HG02571 (cell line): ENCODE results near the gene RGS2.
A peak's percentile ranks its signal among the peaks of the same experiment; 100 is the strongest.

ENCODE experiments used
- ATAC-seq: cut with Tn5 transposase; IDR thresholded peaks from one replicate; pipeline ENCODE4 v1.9.1; 2021; ENCODE audit warnings: mild to moderate bottlenecking, moderate library complexity; ENCODE audit not compliant: unreplicated experiment

Gene RGS2, protein sequence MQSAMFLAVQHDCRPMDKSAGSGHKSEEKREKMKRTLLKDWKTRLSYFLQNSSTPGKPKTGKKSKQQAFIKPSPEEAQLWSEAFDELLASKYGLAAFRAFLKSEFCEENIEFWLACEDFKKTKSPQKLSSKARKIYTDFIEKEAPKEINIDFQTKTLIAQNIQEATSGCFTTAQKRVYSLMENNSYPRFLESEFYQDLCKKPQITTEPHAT

DNA sequence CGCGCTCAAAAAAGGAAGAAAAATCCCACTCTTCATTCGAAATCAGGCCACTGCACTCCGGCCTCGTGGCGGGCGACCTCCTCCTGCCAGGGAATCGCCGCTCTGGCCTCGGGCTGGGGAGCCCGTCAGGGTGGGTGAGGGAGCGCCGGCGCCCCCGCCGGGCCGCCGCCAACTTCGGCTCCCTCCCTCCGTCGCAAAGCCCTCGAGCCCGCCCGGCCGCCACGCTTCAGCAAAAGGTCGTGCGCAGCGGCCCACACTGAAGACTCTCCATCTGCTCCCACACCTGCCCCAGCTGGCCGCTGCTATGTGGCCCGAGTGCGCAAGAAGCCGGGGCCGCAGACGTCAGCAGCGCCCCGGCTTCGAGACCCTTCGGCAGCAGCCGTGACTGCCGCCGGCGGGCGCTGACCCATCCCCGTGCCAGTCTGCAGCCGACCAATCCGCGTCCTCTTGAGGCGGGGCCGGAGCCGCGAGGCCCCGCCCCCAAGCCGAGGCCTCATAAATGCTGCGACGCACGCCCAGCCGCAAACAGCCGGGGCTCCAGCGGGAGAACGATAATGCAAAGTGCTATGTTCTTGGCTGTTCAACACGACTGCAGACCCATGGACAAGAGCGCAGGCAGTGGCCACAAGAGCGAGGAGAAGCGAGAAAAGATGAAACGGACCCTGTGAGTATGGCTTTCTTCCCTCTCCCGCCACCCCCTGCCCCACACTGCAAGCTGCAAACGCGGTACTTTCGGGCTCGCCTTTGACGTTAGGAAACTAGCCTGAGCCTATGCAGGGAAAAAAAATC lies at the start of gene RGS2:
TSS of gene RGS2 (plus strand) at position 522 of the 789 bp plus-strand sequence. CDS start at position 555, 33 bp downstream.
- ATAC-seq = peak; percentile 91

DNA sequence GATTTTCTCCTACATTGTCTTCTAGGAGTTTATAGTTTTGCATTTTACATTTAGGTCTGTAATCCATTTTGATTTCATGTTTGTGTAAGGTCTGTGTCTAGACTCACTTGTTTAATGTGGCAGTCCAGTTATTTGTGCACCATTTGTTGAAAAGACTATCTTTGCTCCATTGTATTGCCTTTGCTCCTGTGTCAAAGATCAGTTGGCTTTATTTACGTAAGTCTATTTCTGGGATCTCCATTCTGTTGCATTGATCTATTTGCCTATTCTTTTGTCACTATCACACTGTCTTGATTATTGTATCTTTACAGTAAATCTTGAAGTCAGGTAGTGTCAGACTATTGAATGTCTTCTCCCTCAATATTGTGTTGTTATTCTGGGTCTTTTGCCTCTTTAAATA lies 49.7 kb upstream of the RGS2 start:
- no peak for ATAC-seq

DNA sequence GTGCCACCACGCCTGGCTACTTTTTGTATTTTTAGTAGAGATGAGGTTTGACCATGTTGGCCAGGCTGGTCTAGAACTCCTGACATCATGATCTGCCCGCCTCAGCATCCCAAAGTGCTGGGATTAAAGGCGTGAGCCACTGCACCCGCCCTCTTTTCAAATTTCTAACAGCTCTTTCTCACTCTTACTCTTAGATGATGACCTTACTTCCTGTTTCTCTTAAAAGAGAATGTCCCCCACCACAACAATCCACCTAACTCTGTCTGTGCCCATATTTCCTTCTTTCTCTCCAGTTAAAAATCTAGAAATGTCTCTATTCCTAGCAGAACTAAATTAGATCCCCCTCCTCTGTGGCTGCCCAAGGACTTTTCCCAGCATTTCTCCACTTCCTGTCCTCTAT lies 46.6 kb upstream of the RGS2 start:
- ATAC-seq = no peak

DNA sequence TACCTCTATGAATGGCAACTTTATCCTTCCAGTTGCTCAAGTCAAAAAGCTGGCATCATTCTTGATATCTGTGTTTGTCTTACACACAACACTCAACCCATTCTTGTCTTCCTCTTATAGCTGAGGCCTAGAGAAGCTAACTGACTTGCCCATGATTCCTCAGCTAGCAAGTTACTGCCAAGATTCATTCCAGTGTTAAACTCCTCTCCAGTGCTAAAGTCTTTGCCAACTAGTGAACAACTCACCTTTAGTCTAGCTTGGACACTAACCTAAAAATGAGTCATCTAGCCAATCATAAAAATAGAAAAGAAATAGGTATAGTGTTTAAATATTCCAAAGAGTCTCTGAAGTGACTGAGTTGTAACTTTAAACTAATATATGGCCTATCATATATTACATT lies 45.6 kb upstream of the RGS2 start:
- no peak for ATAC-seq

DNA sequence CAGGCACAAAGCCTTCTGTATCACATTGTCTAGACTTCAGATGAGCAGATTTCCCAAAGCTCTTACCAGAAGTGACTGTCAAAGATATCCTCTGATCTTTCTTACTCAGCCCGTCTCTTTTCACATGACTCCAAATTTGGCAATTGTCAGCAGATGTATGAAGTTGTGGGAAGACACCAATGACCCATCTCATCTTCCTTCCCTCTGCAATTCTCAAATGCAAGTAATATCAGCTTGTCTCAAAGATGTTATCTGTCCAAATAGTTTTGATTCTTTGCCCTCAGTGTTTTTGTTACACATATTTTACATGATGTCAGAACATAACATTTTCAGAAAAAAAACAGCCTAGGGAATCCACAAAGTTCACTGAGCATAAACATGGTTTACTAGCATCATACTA lies 45.1 kb upstream of the RGS2 start:
- ATAC-seq = no peak

DNA sequence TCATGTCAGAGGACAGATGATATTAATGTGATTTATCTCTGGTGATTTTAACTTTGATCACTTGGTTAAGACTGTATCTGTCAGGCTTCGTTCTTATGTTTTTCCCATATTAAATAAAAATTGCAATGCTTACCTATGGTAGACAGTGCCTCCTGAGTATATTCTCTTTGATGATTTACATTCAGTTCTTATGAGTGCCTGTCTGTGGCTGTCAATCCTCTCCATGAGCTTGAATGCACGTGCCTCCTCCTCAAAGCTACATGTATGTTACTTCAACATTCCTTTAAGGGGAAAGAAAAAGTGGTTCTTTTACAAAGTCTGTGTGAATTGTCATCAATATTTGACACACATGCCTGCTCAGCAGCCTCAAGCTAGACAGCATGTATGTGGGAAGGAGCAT lies 44.2 kb upstream of the RGS2 start:
- ATAC-seq = no peak

DNA sequence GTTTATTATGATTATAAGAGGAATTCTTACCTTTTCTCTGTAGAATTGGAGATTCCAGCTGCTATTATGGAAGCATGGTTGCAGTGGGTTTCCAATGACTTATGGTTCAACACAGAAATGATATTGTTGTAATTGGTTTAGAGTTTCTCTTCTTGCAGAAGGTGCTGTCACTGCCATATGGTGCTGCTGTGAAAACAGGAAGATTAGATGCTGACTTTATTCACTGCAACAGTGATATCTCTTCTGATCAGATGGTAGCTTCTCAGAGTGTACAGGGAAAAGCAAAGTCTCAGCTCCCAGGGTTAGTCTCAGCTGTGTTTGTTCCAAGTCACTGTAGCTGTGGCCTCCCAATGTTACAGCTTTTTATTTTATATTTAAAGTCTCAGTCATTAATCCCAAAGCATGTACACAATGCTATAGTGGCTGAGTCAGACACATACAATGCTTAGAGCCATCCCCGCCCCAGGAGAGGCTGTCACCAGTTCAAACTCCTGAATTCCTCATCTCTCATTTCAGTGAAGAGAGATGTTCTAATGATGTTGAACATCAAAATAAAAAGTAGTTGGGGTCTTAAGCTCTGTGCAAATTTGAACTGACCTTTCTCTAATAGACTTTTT lies 42.7 kb upstream of the RGS2 start:
- ATAC-seq = no peak

DNA sequence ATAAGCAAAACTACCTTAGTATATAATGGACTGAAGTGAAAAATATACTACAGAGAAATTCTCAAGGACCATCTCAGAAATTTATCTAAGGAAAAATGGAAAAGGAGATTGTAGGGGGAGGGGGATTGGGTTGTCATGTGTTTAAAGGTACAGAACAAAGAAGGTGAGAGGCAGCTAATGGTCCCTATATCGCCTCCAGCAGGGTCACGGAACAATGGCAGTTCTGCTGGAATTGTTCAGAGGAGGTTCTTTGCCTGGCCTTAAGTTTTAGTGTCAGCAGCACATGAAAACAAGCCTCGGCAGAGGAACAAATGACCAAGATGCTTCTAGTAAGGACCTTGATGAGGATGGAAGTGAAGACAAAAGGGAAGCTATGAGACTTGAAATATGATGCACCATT lies 42.0 kb upstream of the RGS2 start:
- no peak for ATAC-seq

DNA sequence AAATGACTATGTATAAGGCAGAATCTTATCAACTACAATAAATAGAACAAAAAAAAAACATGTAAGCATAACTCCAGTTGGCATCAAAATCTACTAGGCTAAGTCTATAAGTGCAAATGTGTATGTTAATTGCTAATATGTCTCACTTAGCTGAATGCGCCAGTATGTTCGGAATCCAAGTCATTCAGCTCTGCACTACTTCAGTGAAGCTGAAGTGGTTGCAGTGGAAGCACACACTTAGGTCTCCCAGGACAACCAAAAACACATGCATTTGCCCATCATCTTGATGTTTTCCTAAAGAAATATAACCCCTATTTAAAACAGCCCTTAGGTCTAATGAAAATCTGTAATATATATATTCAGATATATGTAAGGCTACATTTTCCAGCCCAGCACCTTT lies 41.0 kb upstream of the RGS2 start:
- no peak for ATAC-seq

DNA sequence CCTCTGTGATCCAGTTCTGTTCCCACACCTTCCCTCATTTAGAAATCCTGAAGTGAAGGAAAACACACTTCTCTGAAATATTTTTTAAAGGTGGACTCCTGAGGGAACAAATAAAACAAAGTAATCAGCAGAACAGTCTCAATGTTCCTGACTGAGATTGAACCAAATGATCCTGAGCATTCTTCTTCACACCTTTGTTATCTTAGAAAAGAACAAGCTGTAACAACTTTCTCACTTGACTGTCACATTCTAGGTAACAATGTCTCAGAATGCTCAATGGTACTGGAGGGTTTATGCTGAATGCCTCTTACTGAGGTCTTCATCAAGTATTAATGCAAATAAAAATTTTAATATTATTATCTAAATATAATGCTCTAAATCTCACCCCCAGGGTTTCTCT lies 40.4 kb upstream of the RGS2 start:
- ATAC-seq = no peak

DNA sequence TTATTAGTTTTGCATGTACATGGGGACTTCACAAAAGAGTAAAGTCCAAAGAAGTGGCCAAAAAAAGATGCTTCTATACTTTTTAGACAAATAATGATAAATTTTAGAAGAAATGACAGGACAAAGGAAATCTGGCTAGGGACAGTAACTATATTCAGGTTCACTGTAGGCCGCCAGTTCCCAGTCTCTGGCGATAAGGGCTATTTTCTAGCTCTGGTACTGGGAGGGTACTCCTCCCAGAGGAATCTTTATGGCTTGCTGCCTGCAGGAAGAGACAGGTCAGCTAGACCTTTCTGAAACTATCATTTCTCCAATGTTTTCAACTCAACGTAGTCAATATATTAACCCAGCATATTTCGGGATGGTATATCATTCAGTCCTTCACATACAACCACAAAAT lies 37.5 kb upstream of the RGS2 start:
- no peak for ATAC-seq

DNA sequence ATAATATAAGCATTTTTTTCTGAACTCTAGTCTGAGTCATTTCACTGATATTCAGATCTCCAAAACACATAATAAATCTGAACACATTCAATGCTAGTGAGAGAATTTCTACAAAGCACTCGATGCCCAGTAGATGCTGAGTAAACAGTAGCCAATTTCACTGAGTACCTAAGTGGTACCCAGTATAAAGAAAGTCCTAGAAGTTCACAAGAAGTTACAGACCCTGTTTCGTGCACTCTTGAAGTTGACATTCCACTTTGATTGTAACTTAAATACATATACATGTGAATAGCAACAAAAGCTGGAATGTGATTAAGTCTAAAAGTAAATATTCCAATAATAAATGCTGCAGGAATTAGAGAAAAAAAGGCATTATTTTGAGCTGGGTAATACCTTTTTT lies 33.2 kb upstream of the RGS2 start:
- no peak for ATAC-seq

DNA sequence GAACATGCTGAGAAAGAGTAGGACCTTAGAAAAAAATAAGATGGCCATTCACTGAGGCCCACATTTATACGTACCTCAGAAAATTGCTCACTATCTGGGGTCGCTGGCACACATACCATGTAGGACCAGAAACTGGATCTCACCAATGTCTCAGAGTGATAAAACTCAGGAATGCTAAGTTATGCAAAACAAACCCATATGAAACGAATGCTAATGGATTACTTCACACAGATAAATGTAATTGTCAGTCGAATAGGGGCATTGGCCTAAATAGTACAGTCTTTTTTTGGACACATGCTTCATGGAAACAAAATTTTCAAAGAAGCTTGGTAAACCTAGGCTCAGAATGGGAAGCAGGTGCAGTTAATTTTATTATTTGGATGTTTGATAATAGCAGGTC lies 32.6 kb upstream of the RGS2 start:
- no peak for ATAC-seq

DNA sequence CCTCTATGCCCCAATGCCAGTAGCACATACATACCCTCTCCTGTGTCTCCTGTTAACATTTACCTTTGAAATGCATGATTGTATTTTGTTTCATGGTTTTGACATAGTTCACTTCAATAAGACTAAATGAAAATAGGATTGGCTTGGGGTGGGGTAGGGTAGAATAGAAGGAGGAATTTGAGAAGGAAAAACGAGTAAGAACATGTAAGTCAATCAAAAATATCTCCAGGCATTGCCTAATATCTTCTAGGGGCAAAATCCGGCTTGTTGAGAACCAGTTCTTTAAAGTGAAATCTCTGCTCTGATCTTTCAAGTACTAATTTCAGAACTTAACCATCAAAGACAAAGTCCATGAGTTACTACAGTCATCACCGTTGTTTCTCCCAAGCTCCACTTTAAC lies 31.8 kb upstream of the RGS2 start:
- ATAC-seq = no peak

DNA sequence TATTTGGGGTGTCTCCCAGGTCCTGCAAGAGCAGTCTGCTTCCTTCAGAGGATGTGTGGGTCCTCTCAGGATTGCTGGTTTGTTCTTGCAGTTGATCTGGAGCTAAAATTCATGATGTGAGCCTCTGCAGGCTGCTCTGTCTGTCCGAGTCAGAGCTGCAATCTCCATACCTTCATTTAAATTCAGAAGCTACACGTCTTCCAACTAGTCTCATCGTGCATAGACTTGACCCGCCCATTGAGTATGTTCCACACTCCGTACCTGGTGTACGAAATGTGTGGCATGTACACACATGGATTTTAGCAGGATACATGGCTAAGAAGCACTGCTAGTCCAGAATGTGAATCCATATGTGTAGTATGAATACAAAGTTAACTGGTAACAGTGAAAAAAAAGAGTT lies 25.0 kb upstream of the RGS2 start:
- ATAC-seq = no peak

DNA sequence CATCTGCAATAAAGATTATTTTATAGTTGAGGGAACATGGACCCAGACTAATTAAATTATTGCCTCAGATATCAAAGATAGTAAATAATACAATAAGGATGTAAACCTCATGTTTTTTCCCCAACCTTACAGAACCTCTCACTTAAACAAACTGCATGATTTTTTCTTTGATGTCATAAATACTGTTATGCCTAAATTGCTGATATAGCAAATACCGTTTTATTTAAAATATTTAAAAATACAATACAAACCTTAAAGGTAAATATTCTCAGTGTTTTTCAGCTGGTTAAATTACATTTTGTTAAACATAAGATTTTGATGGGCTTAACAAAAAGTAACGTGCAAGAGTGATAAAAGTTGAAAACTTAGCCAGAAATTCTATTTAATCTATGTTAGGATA lies 24.4 kb upstream of the RGS2 start:
- no peak for ATAC-seq

DNA sequence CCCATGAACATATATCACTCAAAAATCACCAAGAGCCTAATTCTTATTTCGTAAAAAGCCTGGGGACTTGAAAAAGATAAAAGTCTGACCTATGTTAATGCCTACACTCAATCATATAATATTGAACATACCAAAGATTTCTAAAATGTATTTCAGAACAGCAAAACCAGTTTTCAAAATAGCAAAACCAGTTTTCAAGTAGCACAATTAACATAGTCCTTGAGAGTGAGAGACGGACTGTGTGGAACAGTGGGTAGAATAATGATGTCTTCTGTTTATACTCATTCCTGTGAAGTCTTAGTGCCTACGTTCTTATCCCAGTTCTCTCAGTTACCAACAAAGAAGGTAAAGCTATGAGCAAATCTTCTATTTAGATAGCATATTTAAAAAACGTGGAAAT lies 22.3 kb upstream of the RGS2 start:
- no peak for ATAC-seq

DNA sequence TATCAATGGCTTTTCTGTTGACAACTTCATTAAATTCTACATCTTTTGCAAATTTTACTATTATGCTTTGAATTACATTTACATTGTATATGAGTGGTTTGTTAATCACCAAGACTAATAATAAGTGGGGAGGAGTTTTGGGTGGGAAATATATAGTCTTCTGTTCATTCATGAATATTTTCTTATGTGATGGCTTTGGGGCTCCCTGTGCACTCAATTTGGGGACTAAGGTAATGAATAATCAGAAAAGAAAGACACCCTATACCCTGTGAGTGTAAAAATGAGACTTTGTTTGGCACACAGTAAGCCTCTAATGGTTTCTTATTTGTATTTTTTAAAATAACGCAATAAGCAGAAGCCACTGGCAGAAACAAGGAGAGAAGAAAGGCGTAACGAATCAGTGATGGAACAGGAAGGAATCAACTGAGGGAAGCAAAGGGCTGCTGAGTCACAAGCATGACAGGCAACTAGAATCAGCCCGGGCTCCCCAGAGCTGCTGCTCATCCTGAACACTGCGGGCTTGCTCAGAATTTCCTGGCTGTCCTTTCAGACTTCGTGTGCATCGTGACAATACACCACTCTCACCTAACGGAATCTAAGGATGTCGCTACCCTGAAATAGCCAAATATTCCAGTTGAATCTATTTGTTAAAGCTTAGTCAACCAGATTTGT lies 20.8 kb upstream of the RGS2 start:
- ATAC-seq = no peak

DNA sequence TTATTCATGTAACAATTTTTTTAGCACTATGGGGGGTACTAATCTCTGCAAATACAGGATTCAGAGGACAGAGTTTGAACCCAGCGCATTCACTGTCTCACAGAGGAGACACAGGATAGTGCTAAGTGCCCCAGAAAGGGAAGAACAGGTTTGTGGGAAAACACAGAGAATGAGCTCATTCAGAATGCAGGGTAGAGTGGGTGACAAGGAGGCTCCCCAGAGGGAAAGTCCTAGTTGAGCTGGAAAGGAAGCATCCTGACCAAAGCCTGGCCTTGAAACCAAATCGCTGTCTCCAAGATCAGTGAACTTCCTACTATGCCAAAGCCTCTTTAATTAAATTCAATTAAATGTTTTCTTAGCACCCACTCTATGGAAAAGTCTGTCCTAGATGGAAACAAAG lies 19.0 kb upstream of the RGS2 start:
- no peak for ATAC-seq

DNA sequence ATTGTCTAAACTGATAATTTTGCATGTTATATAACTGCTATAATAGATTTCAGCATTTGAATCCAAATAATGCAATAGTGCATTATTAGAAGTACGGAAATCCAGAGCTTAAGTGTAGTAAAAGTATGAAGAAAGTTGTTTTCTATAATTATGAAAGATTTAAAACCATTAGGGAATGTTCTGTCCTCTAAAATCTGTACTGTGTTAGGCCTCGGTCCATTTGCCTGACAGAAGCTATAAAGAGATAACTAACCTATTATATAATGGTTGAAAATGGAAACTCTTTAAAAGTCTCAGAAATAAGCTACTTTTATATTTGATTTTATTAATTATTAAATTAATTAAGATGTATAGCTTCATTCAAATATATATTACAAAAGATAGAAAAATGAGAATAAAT lies 16.2 kb upstream of the RGS2 start:
- ATAC-seq = no peak

DNA sequence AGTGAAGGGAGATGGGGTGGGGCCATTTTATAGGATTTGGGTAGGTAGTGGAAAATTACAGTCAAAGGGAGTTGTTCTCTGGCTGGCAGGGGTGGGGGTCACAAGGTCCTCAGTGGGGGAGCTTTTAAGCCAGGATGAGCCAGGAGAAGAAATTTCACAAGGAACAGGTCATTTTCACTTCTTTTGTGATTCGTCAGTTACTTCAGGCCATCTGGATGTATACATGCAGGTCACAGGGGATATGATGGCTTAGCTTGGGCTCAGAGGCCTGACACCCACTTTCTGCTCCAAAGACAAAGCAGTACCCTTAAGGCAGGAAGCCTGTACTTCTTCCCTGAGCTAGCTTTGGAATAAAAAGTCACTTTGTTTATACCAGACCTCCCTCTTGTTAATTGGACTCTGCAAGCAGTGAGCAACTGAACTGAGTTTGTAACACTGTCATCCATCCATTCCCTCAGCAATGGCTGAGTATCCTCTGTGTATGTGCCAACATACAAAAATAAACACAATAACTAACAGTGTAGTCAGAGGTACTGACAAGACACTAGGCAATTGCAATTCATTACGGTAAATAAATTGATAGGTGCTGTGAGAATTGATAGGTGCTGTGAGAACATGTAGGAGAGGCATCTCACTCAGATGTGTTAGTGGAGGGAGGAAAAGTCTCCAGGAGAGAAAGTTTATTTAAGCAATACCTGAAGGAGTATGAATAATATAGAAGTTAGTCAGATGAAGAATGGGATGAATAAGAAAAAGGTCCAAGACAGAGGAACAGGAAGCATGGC lies 14.7 kb upstream of the RGS2 start:
- no peak for ATAC-seq
